ENCODE data around the gene ARL16.

Gene ARL16

DNA sequence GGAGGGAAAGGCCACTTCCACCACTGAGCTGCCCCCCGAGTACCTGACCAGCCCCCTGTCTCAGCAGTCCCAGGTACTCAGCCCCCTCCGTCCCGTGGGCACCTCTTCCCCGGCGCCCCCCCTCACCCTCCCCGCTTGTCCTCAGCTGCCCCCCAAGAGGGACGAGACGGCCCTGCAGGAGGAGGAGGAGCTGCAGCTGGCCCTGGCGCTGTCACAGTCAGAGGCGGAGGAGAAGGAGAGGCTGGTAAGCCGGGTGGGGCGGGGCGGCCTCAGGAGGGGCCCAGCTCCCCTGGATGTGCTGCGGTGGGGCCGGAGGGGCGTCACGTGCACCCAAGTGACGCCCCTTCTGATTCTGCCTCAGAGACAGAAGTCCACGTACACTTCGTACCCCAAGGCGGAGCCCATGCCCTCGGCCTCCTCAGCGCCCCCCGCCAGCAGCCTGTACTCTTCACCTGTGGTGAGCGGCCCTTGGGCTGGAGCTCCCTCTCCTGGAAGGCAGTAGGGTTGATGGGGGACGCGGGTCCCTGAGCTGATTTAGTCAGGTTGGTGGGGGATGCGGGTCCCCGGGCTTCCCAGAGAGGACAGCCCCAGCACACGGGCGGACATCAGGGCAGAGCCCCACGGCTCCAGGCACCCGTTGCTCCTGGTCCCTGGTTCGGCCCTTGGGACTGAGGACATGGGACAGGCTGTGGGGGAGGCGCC lies 10.1 kb upstream of the ARL16 start:
- Histone ChIP-seq H3K27ac (no peak overlapping the region), H3K36me3 (ENCODE audit: insufficient read depth, low read length) (peaks cover 84% of the 10 kb centered on the region), H3K9ac (ENCODE audit: insufficient read length) (no peak overlapping the region), H3K9me3 (ENCODE audit: low read depth, low read length) (no peaks in the 10 kb centered on the region), H3K4me3 (no peak overlapping the region)
- DNase-seq (ENCODE audit: low read depth, low spot score): no peak
- TF ChIP-seq POLR2AphosphoS5 (IDR thresholded peaks at IDR 0.05; ENCODE audit: borderline replicate concordance, low read depth, low read length) (no peak; the same call in 1 of the 2 replicates), FOXP2 (optimal IDR thresholded peaks at IDR 0.05; ENCODE audit: control extremely low read depth, extremely low read length, insufficient read depth) (no peak), EZH2 (IDR thresholded peaks at IDR 0.05) (no peak)

DNA sequence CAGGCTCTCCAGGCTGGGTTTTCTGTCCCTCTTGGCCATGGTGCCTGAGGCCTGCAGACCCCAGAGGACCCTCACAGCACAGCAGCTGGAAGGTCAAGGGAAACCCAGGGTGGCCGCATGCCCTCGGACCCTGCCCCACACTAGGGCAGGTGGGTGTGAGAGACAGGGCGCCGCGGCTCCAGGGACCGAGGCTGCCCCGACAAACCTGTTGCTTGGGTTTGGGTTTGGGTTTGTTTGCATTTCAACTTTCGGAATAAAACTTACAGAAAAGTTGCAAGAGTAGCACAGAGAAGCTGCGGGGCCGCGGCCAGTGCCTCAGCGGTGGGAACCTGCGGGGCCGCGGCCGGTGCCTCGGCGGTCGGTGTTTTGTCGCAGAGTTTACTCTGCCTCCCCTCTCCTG lies 8.0 kb upstream of the ARL16 start:
- no peak for TF ChIP-seq FOXP2 (optimal IDR thresholded peaks at IDR 0.05; ENCODE audit: control extremely low read depth, extremely low read length, insufficient read depth)
- no peak for TF ChIP-seq EZH2 (IDR thresholded peaks at IDR 0.05)
- TF ChIP-seq POLR2AphosphoS5 (IDR thresholded peaks at IDR 0.05; ENCODE audit: borderline replicate concordance, low read depth, low read length): no peak

DNA sequence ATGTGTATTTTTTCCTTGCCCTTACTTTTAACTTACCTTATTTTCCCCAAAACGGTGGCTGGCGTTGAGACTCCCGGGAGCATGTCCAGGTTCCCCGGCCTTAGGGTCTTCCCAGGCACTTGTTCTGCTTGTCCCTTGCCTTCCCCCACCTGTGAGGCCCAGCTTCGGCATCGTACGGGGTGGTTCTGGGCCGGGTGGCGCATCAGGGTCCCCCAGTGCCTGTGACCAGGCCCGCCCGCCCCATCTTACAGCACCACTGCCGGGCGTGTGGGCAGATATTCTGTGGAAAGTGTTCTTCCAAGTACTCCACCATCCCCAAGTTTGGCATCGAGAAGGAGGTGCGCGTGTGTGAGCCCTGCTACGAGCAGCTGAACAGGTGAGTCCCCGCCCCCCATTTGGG lies 7.6 kb upstream of the ARL16 start:
- no peak overlapping the region for H3K4me3 ChIP-seq
- H3K27ac ChIP-seq: peak overlapping the region; percentile 46; the same call in 1 of the 2 replicates
- no peak for DNase-seq (ENCODE audit: low read depth, low spot score)
- TF ChIP-seq FOXP2 (optimal IDR thresholded peaks at IDR 0.05; ENCODE audit: control extremely low read depth, extremely low read length, insufficient read depth) (no peak), POLR2AphosphoS5 (IDR thresholded peaks at IDR 0.05; ENCODE audit: borderline replicate concordance, low read depth, low read length) (no peak), EZH2 (IDR thresholded peaks at IDR 0.05) (no peak)
- peaks cover 77% of the 10 kb centered on the region for H3K36me3 ChIP-seq (ENCODE audit: insufficient read depth, low read length)
- H3K9ac ChIP-seq (ENCODE audit: insufficient read length): no peak overlapping the region
- H3K9me3 ChIP-seq (ENCODE audit: low read depth, low read length): no peaks in the 10 kb centered on the region

More for the DNA sequence above, 8.0 kb upstream of the ARL16 start:
- no peak overlapping the region for H3K9ac ChIP-seq (ENCODE audit: insufficient read length)
- H3K9me3 ChIP-seq (ENCODE audit: low read depth, low read length): no peaks in the 10 kb centered on the region
- no peak overlapping the region for H3K27ac ChIP-seq
- no peak for DNase-seq (ENCODE audit: low read depth, low spot score)
- H3K36me3 ChIP-seq (ENCODE audit: insufficient read depth, low read length): peaks cover 77% of the 10 kb centered on the region
- no peak overlapping the region for H3K4me3 ChIP-seq

DNA sequence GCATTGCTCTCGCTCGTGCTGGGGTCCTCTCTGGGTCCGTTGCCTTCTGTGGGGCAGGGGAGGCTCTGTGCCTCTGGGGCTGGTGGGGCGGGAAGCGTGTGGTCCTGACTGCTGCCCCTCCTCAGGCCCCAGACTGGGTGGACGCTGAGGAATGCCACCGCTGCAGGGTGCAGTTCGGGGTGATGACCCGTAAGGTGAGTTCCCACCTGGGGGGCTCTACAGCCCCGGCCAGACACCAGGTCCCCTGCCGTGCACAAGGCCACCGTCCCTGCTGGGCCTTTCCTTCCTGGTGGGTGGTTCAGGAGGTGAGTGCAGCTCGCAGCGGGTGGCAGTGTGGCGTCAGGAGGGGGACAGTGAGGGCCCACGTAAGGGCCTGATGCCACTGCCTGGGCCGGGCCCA lies 7.0 kb upstream of the ARL16 start:
- TF ChIP-seq EZH2 (IDR thresholded peaks at IDR 0.05): no peak
- TF ChIP-seq FOXP2 (optimal IDR thresholded peaks at IDR 0.05; ENCODE audit: control extremely low read depth, extremely low read length, insufficient read depth): no peak
- Histone ChIP-seq H3K9ac (ENCODE audit: insufficient read length) (no peak overlapping the region), H3K9me3 (ENCODE audit: low read depth, low read length) (no peaks in the 10 kb centered on the region), H3K4me3 (no peak overlapping the region), H3K36me3 (ENCODE audit: insufficient read depth, low read length) (peaks cover 77% of the 10 kb centered on the region), H3K27ac (peak overlapping the region; percentile 46; the same call in 1 of the 2 replicates)
- DNase-seq (ENCODE audit: low read depth, low spot score): no peak

- Histone ChIP-seq H3K9ac (ENCODE audit: insufficient read length) (no peak overlapping the region), H3K27ac (no peak overlapping the region), H3K4me3 (no peak overlapping the region), H3K36me3 (ENCODE audit: insufficient read depth, low read length) (peaks cover 75% of the 10 kb centered on the region), H3K9me3 (ENCODE audit: low read depth, low read length) (no peaks in the 10 kb centered on the region)
- no peak for TF ChIP-seq EZH2 (IDR thresholded peaks at IDR 0.05)
- no peak for TF ChIP-seq FOXP2 (optimal IDR thresholded peaks at IDR 0.05; ENCODE audit: control extremely low read depth, extremely low read length, insufficient read depth)
- TF ChIP-seq POLR2AphosphoS5 (IDR thresholded peaks at IDR 0.05; ENCODE audit: borderline replicate concordance, low read depth, low read length): no peak
- DNase-seq (ENCODE audit: low read depth, low spot score): no peak
Observed at GRCh38 chr17:81690066-81690465, 6.5 kb upstream of the ARL16 start.

GRCh38 chr17:81688616-81689015 lies 5.0 kb upstream of the ARL16 start:
- TF ChIP-seq POLR2AphosphoS5 (IDR thresholded peaks at IDR 0.05; ENCODE audit: borderline replicate concordance, low read depth, low read length) (no peak), FOXP2 (optimal IDR thresholded peaks at IDR 0.05; ENCODE audit: control extremely low read depth, extremely low read length, insufficient read depth) (no peak), EZH2 (IDR thresholded peaks at IDR 0.05) (no peak)
- H3K36me3 ChIP-seq (ENCODE audit: insufficient read depth, low read length): peaks cover 61% of the 10 kb centered on the region

DNA sequence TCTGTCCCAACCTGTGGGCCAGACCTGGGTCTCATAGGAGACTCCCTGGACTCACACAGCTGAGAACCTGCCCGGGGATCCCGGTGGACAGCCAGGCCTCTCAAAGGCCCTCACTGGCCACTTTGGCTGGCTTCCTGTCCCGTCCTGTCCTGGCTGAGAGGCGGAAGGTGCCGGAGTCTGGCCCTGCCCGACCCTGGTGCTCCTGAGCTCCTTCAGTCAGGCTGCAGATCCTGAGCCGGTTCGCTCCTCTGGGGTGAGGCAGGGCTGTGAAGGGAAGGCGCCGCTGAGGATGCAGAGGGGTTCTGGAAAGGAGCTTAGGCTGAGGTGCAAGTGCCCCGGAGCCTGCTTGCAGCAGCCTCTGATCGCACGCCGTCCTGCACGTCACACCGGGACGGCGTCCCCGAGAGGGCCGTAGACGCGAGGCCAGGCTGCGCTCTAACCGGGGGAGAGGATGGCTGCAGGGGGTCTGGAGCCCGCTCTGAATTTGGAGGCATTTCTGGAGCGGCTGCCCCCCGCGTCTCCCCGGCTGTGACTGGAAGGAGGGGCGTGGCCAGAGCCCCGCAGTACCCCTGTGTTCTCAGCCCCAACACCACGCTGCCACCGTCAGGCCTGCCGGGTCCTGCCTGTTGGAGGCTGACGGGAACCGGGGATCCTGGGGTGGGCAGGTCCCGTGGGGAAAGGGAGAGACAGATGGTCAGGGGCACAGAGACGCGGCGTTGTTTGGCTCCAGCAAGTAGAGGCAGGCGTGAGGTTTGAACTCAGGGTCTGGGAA lies 4.4 kb upstream of the ARL16 start:
- Histone ChIP-seq H3K9ac (ENCODE audit: insufficient read length) (no peak overlapping the region), H3K27ac (no peak overlapping the region), H3K4me3 (no peak overlapping the region), H3K36me3 (ENCODE audit: insufficient read depth, low read length) (peaks cover 60% of the 10 kb centered on the region), H3K9me3 (ENCODE audit: low read depth, low read length) (no peaks in the 10 kb centered on the region)
- TF ChIP-seq POLR2AphosphoS5 (IDR thresholded peaks at IDR 0.05; ENCODE audit: borderline replicate concordance, low read depth, low read length) (no peak), EZH2 (IDR thresholded peaks at IDR 0.05) (no peak), FOXP2 (optimal IDR thresholded peaks at IDR 0.05; ENCODE audit: control extremely low read depth, extremely low read length, insufficient read depth) (no peak)
- DNase-seq (ENCODE audit: low read depth, low spot score): no peak

More at GRCh38 chr17:81688616-81689015, 5.0 kb upstream of the ARL16 start:
- Histone ChIP-seq H3K27ac (no peak overlapping the region), H3K4me3 (no peak overlapping the region), H3K9me3 (ENCODE audit: low read depth, low read length) (no peaks in the 10 kb centered on the region), H3K9ac (ENCODE audit: insufficient read length) (no peak overlapping the region)
- DNase-seq (ENCODE audit: low read depth, low spot score): no peak

GRCh38 chr17:81686614-81687013 lies 3.0 kb upstream of the ARL16 start:
- Histone ChIP-seq H3K36me3 (ENCODE audit: insufficient read depth, low read length) (peaks cover 51% of the 10 kb centered on the region), H3K27ac (no peak overlapping the region), H3K9me3 (ENCODE audit: low read depth, low read length) (no peaks in the 10 kb centered on the region), H3K9ac (ENCODE audit: insufficient read length) (no peak overlapping the region), H3K4me3 (no peak overlapping the region)
- TF ChIP-seq EZH2 (IDR thresholded peaks at IDR 0.05): no peak
- no peak for TF ChIP-seq POLR2AphosphoS5 (IDR thresholded peaks at IDR 0.05; ENCODE audit: borderline replicate concordance, low read depth, low read length)
- DNase-seq (ENCODE audit: low read depth, low spot score): no peak
